Activated B cell treated with CpG ODN at 0.5 μM for 24 hours (primary cell): ENCODE measurements around the gene COA8. TPM values are rescaled to one million over a fixed set of nuclear protein-coding genes. Genes with fewer than 3 reads are reported as not detected.

Source experiments
- ATAC-seq: fragments of 200-7000 bp; cut with Tn5 transposase; one replicate; pipeline ENCODE4 v1.10.0; 2021; ENCODE audit warnings: low read depth, mild to moderate bottlenecking, moderate library complexity
- CTCF ChIA-PET: fragments of 350-600 bp; sonication (Branson Sonifier 250); formaldehyde crosslinking; loops from one replicate; lab custom pipeline; 2021; ENCODE audit warnings: antibody characterized with exemption; lab: Charles Lee
- POLR2A ChIA-PET: fragments of 350-600 bp; sonication (Branson Sonifier 250); formaldehyde crosslinking; loops from one replicate; lab custom pipeline; 2021; ENCODE audit warnings: antibody characterized with exemption; lab: Charles Lee
- DNase-seq: peaks from one replicate; pipeline ENCODE4 v3.0.0; 2022
- H3K27ac Mint-ChIP-seq: one replicate; pipeline ENCODE4 v1.8.0; 2020; ENCODE audit warnings: mixed read lengths
- H3K27me3 Mint-ChIP-seq: one replicate; pipeline ENCODE4 v1.8.0; 2021; ENCODE audit warnings: mixed read lengths
- H3K36me3 Mint-ChIP-seq: one replicate; pipeline ENCODE4 v1.8.0; 2021; ENCODE audit warnings: low read depth, mixed read lengths
- H3K4me1 Mint-ChIP-seq: one replicate; pipeline ENCODE4 v1.8.0; 2021; ENCODE audit warnings: mixed read lengths
- H3K4me3 Mint-ChIP-seq: one replicate; pipeline ENCODE4 v1.8.0; 2020; ENCODE audit warnings: mild to moderate bottlenecking, mixed read lengths
- H3K9me3 Mint-ChIP-seq: one replicate; pipeline ENCODE4 v1.8.0; 2020; ENCODE audit warnings: mixed read lengths
- intact Hi-C: fragments of 100-400 bp; cut with micrococcal nuclease; formaldehyde crosslinking; loops from one replicate; pipeline ENCODE4 v1.15.1; 2024
- total RNA-seq: library from RNA; stranded (reverse); gene quantifications from 2 replicates; pipeline ENCODE4 v1.2.3, GENCODE V29; 2022
- TF ChIP-seq, protein P1 (sequence below): fragments of 200-600 bp; IDR thresholded peaks from one replicate; pipeline ENCODE4 v1.8.0; 2022; ENCODE audit warnings: antibody characterized with exemption, mild to moderate bottlenecking

COA8 gene
- total RNA-seq, 1 donor from 2014 or later = 28.4 TPM

- intact Hi-C loops = no loop called here
- peaks cover 15% of the 10 kb centered on the region for H3K36me3 Mint-ChIP-seq
- ATAC-seq = no peak
- H3K9me3 Mint-ChIP-seq = no peaks in the 10 kb centered on the region
- POLR2A ChIA-PET = no interaction called here
- no peak for DNase-seq
- no peaks in the 10 kb centered on the region for H3K27me3 Mint-ChIP-seq
- CTCF ChIA-PET = no interaction called here
- peak overlapping the region; percentile 87 for H3K4me3 Mint-ChIP-seq
- H3K27ac Mint-ChIP-seq = no peak overlapping the region
- peaks cover 55% of the 10 kb centered on the region for H3K4me1 Mint-ChIP-seq
- TF ChIP-seq, protein P1, sequence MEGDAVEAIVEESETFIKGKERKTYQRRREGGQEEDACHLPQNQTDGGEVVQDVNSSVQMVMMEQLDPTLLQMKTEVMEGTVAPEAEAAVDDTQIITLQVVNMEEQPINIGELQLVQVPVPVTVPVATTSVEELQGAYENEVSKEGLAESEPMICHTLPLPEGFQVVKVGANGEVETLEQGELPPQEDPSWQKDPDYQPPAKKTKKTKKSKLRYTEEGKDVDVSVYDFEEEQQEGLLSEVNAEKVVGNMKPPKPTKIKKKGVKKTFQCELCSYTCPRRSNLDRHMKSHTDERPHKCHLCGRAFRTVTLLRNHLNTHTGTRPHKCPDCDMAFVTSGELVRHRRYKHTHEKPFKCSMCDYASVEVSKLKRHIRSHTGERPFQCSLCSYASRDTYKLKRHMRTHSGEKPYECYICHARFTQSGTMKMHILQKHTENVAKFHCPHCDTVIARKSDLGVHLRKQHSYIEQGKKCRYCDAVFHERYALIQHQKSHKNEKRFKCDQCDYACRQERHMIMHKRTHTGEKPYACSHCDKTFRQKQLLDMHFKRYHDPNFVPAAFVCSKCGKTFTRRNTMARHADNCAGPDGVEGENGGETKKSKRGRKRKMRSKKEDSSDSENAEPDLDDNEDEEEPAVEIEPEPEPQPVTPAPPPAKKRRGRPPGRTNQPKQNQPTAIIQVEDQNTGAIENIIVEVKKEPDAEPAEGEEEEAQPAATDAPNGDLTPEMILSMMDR = no peak
These were observed 67.8 kb downstream of the COA8 start for GRCh38 chr14:103630364-103631108.

DNA sequence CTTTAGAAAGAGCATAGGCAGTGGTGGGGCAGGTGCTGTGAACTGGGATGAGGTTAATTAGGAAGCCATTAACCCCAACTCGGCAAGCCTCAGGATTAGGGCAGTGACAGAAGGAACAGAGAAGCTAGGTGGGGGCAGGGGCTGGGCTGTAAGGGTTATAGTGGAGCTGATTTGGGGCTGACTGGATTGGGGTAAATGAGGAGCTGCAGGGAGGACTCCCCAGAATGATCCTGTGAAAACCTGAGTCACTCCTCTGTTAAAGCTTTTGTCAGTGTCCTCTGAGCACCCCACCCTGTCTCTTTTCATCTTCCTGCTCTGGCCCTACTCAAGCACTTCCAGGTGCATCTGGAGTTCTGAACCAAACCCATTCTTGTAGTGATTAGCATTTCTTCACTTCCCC, 70.6 kb downstream of the COA8 start:
- H3K27ac Mint-ChIP-seq = peak overlapping the region; percentile 63
- ATAC-seq = no peak
- H3K27me3 Mint-ChIP-seq = no peaks in the 10 kb centered on the region
- POLR2A ChIA-PET = no interaction called here
- TF ChIP-seq, protein P1 = no peak
- no peak overlapping the region for H3K4me3 Mint-ChIP-seq
- peaks cover 56% of the 10 kb centered on the region for H3K4me1 Mint-ChIP-seq
- intact Hi-C loops = no loop called here
- CTCF ChIA-PET = no interaction called here
- no peak for DNase-seq
- H3K9me3 Mint-ChIP-seq = no peaks in the 10 kb centered on the region
- peaks cover 24% of the 10 kb centered on the region for H3K36me3 Mint-ChIP-seq

GRCh38 chr14:103634156-103634555, 71.4 kb downstream of the COA8 start:
- H3K4me3 Mint-ChIP-seq = no peak overlapping the region
- DNase-seq (no peak), ATAC-seq (no peak)
- TF ChIP-seq, protein P1 = no peak
- no peak overlapping the region for H3K27ac Mint-ChIP-seq
- CTCF ChIA-PET = interaction anchor here (0.8 kb wide), 1 partner anchor 19 kb away, joined by 3 read pairs; no protein-coding TSS in a partner anchor
- peaks cover 63% of the 10 kb centered on the region for H3K4me1 Mint-ChIP-seq
- intact Hi-C loops = no loop called here
- POLR2A ChIA-PET = interaction anchor here (0.6 kb wide), 1 partner anchor 8 kb away, joined by 5 read pairs; no protein-coding TSS in a partner anchor
- H3K9me3 Mint-ChIP-seq = no peaks in the 10 kb centered on the region
- no peaks in the 10 kb centered on the region for H3K27me3 Mint-ChIP-seq
- peaks cover 27% of the 10 kb centered on the region for H3K36me3 Mint-ChIP-seq

GRCh38 chr14:103638594-103638993, 75.8 kb downstream of the COA8 start:
- intact Hi-C loops = no loop called here
- Mint-ChIP-seq H3K27me3 (no peaks in the 10 kb centered on the region), H3K27ac (no peak overlapping the region), H3K4me3 (no peak overlapping the region), H3K9me3 (no peaks in the 10 kb centered on the region), H3K36me3 (peaks cover 21% of the 10 kb centered on the region), H3K4me1 (peaks cover 64% of the 10 kb centered on the region)
- POLR2A ChIA-PET = no interaction called here
- CTCF ChIA-PET = no interaction called here
- no peak for ATAC-seq
- DNase-seq = no peak
- TF ChIP-seq, protein P1 = no peak

Other genes starting within 250 kb of the COA8 start
- 234 and 274 TPM in 2 replicates for gene EIF5, start 228.7 kb upstream of the COA8 start, total RNA-seq
- 97.1 and 110 TPM in 2 replicates for gene MARK3, start 177.5 kb upstream of the COA8 start, total RNA-seq
- 8.6 and 12.0 TPM in 2 replicates for gene CKB, start 40.1 kb upstream of the COA8 start, total RNA-seq
- gene TRMT61A, start 33.8 kb upstream of the COA8 start, total RNA-seq = 19.4 and 21.8 TPM in 2 replicates
- gene BAG5, start 303 bp upstream of the COA8 start, total RNA-seq = 26.9 and 28.8 TPM in 2 replicates
- gene KLC1, start 66.3 kb downstream of the COA8 start, total RNA-seq = 126 and 153 TPM in 2 replicates
- gene XRCC3, start 152.5 kb downstream of the COA8 start, total RNA-seq = 23.5 and 26.0 TPM in 2 replicates
- gene ZFYVE21, start 152.8 kb downstream of the COA8 start, total RNA-seq = 12.4 and 16.7 TPM in 2 replicates